GM10266 (cell line): Measurements from ENCODE around the gene ADAMTS8.

Source experiments
- DNase-seq: peaks from one replicate; pipeline ENCODE4 v3.0.0; 2012; ENCODE audit errors: extremely low spot score
- TF ChIP-seq, protein P1 (sequence below): IDR thresholded peaks from 2 replicates; pipeline ENCODE4 v1.5.1; 2012; ENCODE audit warnings: mild to moderate bottlenecking, low read depth; ENCODE audit not compliant: control insufficient read depth, insufficient read depth; ENCODE audit errors: missing control alignments

The ADAMTS8 gene

DNA sequence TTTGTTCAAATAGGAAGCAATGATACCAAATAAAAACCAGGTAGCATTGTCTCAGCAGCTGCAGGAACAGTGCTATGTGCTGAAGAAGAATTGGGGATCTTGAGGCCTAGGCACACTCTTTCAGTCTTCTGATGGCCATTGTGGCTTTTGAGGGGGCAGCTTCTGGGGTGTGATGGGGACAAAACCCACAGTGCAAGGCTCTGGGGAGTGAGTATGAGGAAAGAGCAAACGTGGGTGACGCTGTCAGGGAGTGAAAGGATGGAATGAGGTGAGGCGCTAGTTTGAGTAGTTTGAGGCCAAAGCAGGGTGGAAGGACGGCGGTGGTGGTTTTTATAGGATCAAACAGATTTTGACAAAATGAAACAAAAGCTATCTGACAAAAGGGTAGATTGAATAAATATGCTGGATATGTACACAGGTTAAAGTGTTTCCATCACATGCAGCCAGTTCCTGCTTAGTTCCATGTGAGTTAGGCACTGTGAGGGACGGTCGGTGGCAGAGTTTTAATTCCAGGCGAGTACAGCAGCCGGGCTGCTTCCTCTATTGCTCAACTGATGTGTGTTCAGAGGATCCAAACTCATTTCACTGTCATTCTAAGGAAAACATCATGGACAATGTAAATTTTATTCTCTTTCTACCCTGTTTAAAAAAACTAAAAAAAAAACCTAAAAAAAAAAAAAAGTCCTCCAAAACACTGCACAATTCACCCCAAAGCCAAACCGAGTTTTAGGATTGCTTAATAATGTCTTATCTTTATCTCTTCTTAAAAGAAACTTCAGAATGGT, 38.9 kb upstream of the ADAMTS8 start:
- TF ChIP-seq, protein P1, sequence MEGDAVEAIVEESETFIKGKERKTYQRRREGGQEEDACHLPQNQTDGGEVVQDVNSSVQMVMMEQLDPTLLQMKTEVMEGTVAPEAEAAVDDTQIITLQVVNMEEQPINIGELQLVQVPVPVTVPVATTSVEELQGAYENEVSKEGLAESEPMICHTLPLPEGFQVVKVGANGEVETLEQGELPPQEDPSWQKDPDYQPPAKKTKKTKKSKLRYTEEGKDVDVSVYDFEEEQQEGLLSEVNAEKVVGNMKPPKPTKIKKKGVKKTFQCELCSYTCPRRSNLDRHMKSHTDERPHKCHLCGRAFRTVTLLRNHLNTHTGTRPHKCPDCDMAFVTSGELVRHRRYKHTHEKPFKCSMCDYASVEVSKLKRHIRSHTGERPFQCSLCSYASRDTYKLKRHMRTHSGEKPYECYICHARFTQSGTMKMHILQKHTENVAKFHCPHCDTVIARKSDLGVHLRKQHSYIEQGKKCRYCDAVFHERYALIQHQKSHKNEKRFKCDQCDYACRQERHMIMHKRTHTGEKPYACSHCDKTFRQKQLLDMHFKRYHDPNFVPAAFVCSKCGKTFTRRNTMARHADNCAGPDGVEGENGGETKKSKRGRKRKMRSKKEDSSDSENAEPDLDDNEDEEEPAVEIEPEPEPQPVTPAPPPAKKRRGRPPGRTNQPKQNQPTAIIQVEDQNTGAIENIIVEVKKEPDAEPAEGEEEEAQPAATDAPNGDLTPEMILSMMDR: no peak

DNA sequence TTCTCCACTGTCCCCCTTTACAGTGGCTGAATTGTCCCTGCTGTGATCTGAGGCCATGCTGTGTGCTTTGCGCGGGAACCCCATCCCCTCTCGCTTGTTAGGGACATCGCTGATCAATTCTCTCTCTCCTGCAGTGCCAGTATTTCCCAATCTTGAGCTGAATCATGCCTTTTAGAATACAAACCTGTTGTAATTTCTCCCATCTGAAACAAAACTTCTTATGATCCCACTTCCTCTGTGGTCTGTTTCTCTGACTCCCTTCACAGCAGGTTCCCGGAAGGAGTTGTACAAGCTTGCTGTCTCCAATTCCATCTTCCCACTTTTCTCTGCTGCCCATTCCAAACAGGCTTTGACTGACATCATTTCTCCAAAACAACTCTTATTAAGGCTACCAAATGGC, 36.9 kb upstream of the ADAMTS8 start:
- TF ChIP-seq, protein P1: no peak
- DNase-seq: no peak

More for the DNA sequence above, 38.9 kb upstream of the ADAMTS8 start:
- no peak for DNase-seq

DNA sequence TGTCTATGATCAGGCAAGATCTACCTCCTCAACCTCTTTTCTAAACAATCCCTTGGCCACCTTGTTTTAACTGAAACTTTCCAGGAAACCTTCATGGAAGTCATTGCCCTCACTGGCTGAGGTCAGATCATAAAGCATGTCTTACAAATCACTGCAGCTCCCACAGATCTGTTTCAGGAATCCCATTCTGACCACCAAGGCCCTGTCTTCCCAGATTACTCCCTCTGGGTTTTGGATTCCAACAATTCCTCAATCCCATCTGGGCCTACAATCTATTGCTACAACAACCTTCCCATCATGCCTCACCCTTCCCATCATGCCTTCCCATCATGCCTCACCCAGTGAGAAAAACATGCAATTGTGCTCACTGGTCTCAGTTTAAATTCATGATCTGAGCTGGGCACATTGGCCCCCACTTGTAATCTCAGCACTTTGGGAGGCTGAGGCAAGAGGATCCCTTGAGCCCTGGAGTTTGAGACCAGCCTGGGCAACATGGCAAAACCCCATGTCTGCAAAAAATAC, 35.9 kb upstream of the ADAMTS8 start:
- DNase-seq: no peak
- TF ChIP-seq, protein P1: no peak

DNA sequence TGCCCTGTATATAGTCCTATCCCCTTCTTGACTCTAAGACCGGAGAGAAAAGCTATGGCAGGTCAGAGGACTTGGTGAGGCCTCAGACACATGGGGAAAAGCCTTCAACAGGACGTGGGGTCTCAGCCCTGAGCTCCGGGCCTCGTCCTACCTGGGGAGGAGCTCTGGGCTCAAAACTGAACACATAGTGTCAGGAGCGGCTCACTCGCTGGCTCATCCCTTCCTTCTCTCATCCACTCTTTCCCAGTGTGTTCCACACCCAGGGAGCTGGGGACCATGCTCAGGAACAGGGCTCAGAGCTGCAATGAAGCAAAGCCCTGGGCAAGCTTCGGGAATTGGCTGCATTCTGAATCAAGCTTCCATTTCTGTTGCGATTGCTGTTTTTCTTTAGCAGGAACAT, 34.5 kb upstream of the ADAMTS8 start:
- TF ChIP-seq, protein P1: no peak
- DNase-seq: no peak

DNA sequence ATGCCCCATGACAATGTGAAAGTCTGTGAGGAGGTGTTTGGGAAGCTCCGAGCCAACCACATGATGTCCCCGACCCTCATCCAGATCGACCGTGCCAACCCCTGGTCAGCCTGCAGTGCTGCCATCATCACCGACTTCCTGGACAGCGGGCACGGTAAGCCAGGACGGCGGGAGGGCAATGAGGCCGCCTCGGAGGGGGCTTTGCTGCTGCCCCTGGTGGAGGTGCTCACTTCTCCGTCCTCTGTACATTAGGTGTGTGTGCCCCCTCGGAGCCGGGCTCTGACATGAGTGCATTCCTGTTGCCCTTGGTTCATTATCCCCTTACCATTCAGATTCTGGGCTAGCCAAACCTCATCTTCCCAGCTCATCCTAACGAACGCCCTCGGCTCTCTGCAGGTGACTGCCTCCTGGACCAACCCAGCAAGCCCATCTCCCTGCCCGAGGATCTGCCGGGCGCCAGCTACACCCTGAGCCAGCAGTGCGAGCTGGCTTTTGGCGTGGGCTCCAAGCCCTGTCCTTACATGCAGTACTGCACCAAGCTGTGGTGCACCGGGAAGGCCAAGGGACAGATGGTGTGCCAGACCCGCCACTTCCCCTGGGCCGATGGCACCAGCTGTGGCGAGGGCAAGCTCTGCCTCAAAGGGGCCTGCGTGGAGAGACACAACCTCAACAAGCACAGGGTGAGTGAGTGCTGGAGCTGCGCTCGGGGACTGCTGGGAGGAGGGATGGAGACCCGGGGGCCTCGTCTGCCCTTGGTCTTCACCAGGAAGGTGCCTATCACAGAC, 33.9 kb upstream of the ADAMTS8 start:
- TF ChIP-seq, protein P1: no peak
- no peak for DNase-seq

DNA sequence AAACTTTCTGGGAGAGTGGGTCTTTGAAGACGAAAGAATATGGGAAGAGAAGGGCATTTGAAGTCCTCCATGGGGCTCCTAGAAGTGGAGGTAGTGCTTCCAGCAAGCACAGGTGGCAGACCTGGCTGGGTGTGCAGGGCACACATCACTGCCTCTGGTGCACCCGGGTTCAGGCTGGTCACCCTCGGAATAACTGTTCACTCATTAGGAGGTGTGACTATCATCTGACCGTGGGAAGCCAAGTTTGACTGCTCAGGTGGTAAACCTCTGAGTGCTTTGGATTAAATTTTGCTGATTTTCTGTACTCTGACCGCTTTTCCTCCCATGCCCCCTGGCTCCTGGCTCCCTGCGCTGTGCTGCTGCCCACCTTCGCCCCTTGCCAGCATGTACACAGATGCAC, 31.1 kb upstream of the ADAMTS8 start:
- DNase-seq: no peak

More for the DNA sequence above, 31.1 kb upstream of the ADAMTS8 start:
- TF ChIP-seq, protein P1: no peak
